NCI-H748 (cell line): ENCODE results near the gene TMEM61.
"Not testable (repeated sequence)": the region's sequence is repeated elsewhere in the genome, so short reads cannot be mapped to it uniquely, and the experiment has no call there.

Experiments
- DNase-seq: peaks from one replicate; lab custom pipeline; 2025; ENCODE audit not compliant: unreplicated experiment; lab: John Stamatoyannopoulos, UW

The TMEM61 gene

DNA sequence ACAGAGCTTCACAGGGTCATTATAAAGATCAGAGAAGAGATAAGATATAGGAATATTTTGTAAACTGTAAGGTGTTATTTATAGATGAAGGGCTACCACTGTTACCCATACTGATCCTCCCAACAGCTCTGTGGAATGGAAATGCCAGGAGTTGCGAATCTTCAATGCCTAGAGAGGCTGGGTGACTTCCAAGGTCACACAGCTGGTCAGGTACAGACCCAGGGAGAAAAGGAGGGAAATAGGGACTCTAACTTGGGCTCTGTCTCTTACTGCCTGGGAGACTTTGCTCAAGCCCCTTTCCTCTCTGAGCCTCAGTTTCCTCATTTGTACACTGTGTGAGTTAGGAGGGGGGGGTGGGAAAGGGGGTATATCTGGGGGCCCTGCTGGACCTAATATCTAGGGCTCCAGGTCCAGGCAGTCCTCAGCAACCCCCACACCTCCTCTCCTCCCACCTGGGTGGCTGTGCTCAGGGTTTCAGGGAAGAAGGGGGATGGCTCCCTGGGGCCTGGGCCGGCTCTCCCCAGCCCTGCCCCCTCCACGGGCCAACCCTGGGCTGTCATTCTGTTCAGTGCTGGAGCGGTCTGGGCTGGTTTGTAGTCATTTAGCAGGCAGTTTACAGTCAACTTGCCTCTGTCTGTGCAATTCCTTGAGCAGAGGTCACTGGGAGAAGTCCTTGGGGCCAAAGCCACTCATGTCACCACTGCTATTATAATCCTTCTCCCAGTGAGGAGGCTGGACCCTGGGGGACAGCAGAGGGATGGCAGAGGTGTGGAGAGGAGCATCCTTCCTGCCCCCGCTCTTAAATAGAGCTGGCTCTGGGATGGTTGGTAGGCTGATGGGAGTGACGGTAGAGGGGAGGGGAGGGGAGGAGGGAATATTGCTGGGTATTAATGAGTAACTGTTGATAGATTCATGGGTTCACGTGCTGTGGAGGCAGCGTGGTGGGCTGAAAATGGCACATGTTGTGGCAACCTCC, 20.0 kb downstream of the TMEM61 start:
- DNase-seq = no peak

GRCh38 chr1:55001311-55001710, 20.9 kb downstream of the TMEM61 start:
- DNase-seq = no peak

GRCh38 chr1:55002686-55003085, 22.3 kb downstream of the TMEM61 start:
- DNase-seq = no peak

DNA sequence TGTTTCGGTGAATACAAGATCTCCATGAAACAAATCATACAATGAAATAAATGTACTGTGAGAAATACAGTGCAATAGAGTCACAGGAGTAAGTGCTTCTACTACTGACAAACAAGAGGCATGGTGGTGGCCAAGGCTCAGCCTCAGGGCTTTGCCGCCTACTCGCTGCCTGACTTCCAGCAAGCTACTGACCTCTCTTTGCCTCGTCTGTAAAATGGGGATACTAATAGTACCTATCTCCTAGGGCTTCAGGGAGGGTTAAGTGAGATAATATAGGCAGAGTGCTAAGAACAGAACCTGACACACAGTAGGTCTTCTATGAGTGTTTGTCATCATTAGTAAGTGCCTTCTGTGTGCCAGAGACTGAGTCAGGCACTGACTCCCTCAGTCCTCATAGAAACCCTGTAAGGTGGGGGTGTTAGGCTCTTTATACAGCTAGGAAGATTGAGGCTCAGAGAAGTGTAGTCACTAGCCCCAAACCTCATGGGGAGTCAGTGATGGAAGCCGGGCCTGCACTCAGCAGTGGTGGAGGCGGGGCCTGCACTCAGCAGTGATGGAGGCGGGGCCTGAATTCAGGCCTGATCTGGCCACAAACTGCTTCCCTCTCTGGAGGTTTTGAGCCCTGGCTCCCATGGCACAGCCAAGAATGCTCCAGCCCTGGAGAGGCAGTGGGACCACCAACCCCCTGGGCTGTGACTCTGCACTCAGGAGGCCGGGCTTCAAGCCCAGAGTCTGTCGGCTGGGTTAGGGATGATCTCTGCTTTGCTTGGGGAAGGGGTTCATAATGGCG, 25.1 kb downstream of the TMEM61 start:
- no peak for DNase-seq

DNA sequence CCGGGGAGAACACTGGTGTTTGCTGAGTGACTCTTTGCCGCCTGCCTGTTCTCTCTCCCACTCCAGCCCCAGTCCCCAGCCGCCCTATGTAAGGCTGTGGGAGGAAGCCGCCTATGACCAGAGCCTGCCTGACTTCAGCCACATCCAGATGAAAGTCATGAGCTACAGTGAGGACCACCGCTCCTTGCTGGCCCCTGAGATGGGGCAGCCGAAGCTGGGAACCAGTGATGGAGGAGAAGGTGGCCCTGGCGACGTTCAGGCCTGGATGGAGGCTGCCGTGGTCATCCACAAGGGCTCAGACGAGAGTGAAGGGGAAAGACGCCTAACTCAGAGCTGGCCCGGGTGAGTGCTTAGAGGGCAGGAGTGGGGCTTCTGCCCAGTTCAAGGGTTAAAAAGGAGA, 26.5 kb downstream of the TMEM61 start:
- no peak for DNase-seq

DNA sequence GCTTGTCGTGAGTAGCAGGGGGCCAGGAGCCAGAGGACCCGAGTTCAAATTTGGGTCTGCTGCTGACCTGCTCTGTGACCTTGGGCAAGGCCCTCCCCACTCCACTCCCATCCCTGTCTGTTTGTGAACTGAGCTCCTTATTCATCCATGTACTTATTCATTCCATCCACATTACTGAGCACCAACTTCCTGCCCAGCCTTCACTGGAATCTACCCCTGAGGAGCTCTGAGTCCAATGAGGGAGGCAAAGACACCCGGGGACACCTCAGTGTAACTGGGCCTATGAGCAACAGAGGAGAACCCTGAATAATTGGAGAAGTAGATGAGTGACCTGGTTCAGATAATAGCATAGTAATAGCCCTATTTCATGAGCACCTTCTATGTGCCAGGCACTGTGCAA, 27.2 kb downstream of the TMEM61 start:
- no peak for DNase-seq

DNA sequence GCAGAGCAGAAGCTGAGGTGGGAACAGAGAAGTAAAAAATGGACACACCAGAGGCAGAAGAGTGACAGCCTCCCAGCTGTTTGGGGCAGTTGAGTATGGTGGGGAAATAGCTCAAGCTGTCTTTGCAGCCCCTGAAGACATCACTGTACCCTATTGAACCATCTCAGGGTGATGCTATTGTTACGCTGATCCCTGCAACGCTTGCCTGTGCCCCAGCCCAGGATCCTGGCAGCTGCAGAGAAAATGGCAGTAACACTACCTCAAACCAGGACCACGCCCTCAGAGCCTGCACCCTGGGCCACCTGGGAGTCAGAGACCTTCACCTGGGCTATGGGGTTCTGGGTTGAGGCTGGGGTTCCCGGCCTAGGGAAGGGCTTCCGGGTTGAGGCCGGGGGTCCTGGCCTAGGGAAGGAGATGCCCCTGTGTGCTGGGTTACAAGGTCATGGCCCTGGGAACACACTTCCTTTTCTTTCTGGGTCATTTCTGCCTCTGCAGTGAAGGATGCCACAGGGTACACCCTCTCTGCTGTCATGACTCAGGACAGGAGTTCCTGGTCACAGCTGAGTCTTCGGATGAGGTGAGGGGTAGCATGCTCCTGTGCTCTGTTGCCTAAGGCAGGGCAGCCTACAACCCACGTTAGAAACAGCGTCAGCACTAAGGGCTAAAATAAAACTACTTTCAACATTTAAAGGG, 29.9 kb downstream of the TMEM61 start:
- no peak for DNase-seq

- no peak for DNase-seq
Observed at GRCh38 chr1:55010887-55011217, 30.4 kb downstream of the TMEM61 start.

- peak; percentile 34 for DNase-seq
Observed at GRCh38 chr1:55012661-55013060, 32.2 kb downstream of the TMEM61 start.

GRCh38 chr1:55015123-55015522, 34.7 kb downstream of the TMEM61 start:
- no peak for DNase-seq

GRCh38 chr1:55015731-55016620, 35.5 kb downstream of the TMEM61 start:
- no peak for DNase-seq

DNA sequence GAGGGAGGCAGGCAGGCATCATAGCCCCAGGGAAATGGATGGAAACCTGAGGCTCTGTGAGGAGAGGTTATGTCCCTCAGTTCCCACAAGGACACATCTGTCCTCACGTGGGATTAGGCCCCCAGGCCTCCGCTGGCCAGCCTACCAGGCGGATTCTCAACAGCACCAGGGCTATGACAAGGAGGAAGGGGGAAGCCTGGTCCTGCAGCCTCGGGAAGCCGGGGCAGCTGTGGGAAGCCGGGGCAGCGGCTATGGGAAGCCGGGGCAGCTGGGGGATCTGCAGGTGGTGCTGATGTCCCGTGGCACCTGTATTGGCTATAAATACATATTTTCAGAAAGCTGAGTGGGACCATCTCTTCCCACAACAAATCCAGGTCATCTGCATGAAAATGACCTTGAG, 38.0 kb downstream of the TMEM61 start:
- no peak for DNase-seq

GRCh38 chr1:55021942-55022546, 41.6 kb downstream of the TMEM61 start:
- peak; percentile 88 for DNase-seq

GRCh38 chr1:55024163-55024562, 43.7 kb downstream of the TMEM61 start:
- DNase-seq = not testable (repeated sequence)

DNA sequence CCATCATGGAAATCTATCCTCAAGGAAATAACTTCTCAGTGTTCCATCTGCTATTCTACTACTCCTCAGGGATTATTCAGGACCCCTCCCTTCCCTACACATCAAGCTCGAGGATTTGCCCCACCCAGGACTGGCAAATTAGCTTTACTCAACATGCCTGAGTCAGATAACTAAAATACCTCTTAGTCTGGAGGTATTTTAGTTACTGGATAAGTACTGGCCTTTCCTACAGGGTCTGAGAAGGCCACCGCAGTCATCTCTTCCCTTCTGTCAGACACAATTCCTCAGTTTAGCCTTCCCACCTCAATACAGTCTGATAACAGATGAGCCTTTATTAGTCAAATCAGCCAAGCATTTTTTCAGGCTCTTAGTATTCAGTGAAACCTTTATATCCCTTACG, 46.3 kb downstream of the TMEM61 start:
- not testable (repeated sequence) for DNase-seq

DNA sequence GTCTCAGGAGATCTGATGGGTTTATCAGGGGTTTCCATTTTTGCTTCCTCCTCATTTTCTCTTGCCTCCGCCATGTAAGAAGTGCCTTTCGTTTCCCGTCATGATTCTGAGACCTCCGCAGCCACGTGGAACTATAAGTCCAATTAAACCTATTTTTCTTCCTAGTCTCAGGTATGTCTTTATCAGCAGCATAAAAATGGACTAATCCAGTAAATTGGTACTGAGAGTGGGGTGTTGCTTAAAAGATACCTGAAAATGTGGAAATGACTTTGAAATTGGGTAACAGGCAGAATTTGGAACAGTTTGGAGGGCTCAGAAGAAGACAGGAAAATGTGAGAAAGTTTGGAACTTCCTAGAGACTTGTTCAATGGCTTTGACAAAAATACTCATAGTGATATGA, 50.7 kb downstream of the TMEM61 start:
- not testable (repeated sequence) for DNase-seq

DNA sequence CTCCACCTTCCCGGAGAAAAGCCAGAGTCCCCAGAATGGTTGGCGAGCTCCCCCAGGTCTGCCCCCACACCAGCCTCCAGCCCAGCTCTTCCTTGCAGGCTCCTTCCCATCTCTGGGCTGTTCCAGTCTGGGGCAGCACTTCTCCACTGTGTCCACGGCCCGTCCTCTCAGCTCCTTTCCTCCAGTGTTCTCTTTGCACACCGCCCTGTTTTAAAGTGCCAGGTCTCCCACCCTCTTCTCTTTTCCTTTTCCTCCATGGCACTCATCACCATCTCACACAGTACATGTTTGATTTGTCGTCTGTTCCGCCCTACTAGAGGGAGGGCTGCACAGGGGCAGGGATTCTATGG, 52.8 kb downstream of the TMEM61 start:
- DNase-seq = no peak

DNA sequence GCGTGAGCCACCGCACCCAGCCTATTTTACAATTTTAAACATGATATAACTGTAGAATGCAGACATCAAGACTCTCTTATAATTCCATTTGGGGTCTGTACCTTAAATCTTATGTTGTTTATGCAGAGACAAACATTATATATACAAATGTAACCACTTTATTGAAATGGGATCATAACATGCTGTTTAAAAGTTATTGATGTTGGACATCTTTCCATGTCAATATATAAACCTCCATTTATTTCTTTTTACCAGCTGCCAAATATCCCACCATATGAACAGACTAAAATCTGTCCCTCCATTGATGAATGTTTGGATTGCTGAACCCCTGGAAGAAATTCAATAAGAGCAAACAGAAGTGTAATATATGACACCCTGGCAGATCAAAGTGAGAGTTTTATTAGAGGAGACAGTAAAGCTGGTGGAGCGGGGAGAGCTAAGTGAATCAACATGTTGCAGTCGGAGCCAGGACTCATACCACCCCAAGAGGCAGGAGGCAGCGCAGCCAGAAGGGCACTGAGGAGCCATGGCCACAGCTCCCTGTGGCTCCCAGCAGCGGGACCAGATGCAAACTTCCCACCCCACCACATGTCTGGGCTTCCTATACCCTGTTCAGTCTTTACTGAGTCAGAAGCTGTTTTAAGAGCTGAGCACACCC, 54.2 kb downstream of the TMEM61 start:
- DNase-seq = no peak

GRCh38 chr1:55035904-55036303, 55.5 kb downstream of the TMEM61 start:
- no peak for DNase-seq
